ENCODE data around the gene NUDT6.

DNA sequence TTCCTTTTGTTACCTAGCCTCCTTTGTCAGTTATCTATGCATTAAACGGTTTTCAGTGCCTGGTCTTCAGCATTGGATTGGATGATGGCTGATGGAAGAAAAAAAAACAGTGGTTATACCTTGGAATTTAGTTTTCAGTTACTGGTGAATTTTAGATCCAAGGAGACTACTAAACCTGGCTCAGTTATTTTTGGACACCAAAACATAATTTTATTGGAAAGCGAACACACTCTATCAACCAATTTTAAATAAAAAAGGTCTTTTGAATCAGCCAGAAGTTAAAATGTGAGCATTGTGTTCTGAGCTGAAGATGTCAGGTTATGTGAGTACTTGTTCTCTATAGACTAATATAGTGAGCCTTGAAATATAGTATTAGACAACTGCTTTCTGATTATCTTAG lies 63.7 kb downstream of the NUDT6 start:
- TF ChIP-seq, protein P1, sequence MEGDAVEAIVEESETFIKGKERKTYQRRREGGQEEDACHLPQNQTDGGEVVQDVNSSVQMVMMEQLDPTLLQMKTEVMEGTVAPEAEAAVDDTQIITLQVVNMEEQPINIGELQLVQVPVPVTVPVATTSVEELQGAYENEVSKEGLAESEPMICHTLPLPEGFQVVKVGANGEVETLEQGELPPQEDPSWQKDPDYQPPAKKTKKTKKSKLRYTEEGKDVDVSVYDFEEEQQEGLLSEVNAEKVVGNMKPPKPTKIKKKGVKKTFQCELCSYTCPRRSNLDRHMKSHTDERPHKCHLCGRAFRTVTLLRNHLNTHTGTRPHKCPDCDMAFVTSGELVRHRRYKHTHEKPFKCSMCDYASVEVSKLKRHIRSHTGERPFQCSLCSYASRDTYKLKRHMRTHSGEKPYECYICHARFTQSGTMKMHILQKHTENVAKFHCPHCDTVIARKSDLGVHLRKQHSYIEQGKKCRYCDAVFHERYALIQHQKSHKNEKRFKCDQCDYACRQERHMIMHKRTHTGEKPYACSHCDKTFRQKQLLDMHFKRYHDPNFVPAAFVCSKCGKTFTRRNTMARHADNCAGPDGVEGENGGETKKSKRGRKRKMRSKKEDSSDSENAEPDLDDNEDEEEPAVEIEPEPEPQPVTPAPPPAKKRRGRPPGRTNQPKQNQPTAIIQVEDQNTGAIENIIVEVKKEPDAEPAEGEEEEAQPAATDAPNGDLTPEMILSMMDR (IDR thresholded peaks at IDR 0.05) = no peak
- TF ChIP-seq POLR2A (IDR thresholded peaks at IDR 0.05) = no peak
